ENCODE measurements around the gene CDH18. TPM values are rescaled to one million over a fixed set of nuclear protein-coding genes. Genes with fewer than 3 reads are reported as not detected.

Gene CDH18
- total and polyA plus RNA-seq, 2 of the 4 experiments (the other 2 are of a cell fraction) = 0.24 to 1.1 TPM

DNA sequence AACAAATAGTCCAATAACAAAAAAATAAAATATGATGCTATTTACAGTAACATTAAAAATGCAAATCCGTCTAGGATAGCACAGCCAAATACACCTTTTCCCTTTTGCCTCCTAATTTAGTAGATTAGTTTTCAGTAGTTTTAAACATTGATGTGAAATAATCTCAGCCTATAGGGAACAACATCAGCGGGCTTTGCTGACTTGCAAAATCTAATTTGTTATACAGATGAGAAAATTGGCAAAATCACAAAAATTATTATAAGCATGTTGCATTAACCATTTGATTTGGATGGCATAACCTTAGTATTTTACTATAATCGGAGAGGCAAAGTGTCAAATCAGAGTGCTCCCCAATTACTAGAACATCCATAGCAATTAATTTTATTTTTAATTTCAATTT is 563.5 kb downstream of the CDH18 start:
- Histone ChIP-seq H3K18ac (ENCODE audit: low read depth, low read length) (no peak overlapping the region), H3K27me3 (ENCODE audit: control insufficient read depth, insufficient read depth, low read length) (no peaks in the 10 kb centered on the region), H2BK20ac (ENCODE audit: low read depth, low read length) (no peak overlapping the region), H2BK120ac (ENCODE audit: low read depth, low read length) (no peak overlapping the region), H3K9ac (ENCODE audit: low read depth, low read length) (no peak overlapping the region), H4K20me1 (ENCODE audit: insufficient read depth, low read length) (no peaks in the 10 kb centered on the region), H3K23ac (ENCODE audit: low read depth, low read length) (no peak overlapping the region), H4K8ac (ENCODE audit: low read depth in 2 of 2, low read length in 2 of 2) (no peak overlapping the region), H3K9me3 (ENCODE audit: control insufficient read depth, insufficient read depth, low read length) (0 out of 2 replicates have a peak, but pooled peaks cover 1% of the 10 kb centered on the region), H3K4me1 (ENCODE audit: control insufficient read depth, insufficient read depth, low read length) (no peaks in the 10 kb centered on the region), H3K27ac (ENCODE audit: insufficient read depth, low read length) (no peak overlapping the region), H2BK5ac (ENCODE audit: low read depth, low read length, poor library complexity, severe bottlenecking) (no peak overlapping the region), H2BK15ac (ENCODE audit: low read depth, low read length) (no peak overlapping the region), H2AFZ (replicated peaks; ENCODE audit: low read length, poor library complexity) (no peak overlapping the region), H4K5ac (ENCODE audit: low read depth, low read length) (no peak overlapping the region), H3K36me3 (ENCODE audit: control insufficient read depth, insufficient read depth, low read length) (no peaks in the 10 kb centered on the region), H3K79me1 (ENCODE audit: low read depth in 1 of 2, low read length in 2 of 2) (no peaks in the 10 kb centered on the region), H3K4me2 (ENCODE audit: low read depth, low read length) (no peak overlapping the region), H2AK5ac (ENCODE audit: low read depth, low read length) (no peak overlapping the region), H3K4ac (ENCODE audit: low read depth, low read length) (no peak overlapping the region), H3K56ac (ENCODE audit: extremely low read depth, insufficient read depth, low read length) (no peak overlapping the region), H2AK9ac (replicated peaks; ENCODE audit: low read depth, low read length, poor library complexity) (no peak overlapping the region), H4K91ac (ENCODE audit: insufficient read depth, low read depth, low read length) (no peak overlapping the region), H3K14ac (replicated peaks; ENCODE audit: low read depth, low read length) (no peak overlapping the region), H3K4me3 (ENCODE audit: insufficient read depth, low read depth, low read length) (no peak overlapping the region), H3K9me1 (ENCODE audit: insufficient read depth, low read length) (no peaks in the 10 kb centered on the region)
- no CpG with 5 or more reads among the region's 3 CpGs for WGBS, 2 experiments (ENCODE audit: extremely low coverage in 2 of 2, insufficient read length in 1 of 2)
- CTCF ChIA-PET = no interaction called here
- no TSS peak for BruUV-seq (replicated peaks)
- TF ChIP-seq RAD21 (IDR thresholded peaks at IDR 0.05; ENCODE audit: low read length) (no peak), NFE2L2 (IDR thresholded peaks at IDR 0.05; ENCODE audit: low read depth, low read length) (no peak), MAFK (IDR thresholded peaks at IDR 0.05; ENCODE audit: low read depth, low read length) (no peak)
- in situ Hi-C loops (cut with MboI; ENCODE audit: low sequenced_read_pairs) (no loop called here), intact Hi-C loops (cut with micrococcal nuclease) (no loop called here), dilution Hi-C loops (cut with HindIII; ENCODE audit: low sequenced_read_pairs, unreplicated experiment) (no loop called here)
- no peak for ATAC-seq (ENCODE audit: low read depth)
- DNase-seq = no peak
- POLR2A ChIA-PET (ENCODE audit: unreplicated experiment) = no interaction called here
